ENCODE data around the gene SEC24D. TPM values are rescaled to one million over a fixed set of nuclear protein-coding genes. Genes with fewer than 3 reads are reported as not detected.

Gene SEC24D
- total and polyA plus RNA-seq, 4 donors, result 11.4 to 77.2 (median 52.0) TPM

- WGBS, 2 donors, result 88 to 91% methylated on average over 5 of the region's 5 CpGs
- Histone ChIP-seq H3K9me3 (ENCODE audit: control insufficient read depth in 4 of 4, insufficient read depth in 3 of 4, low read length in 3 of 4) (no peaks in the 10 kb centered on the region), H3K4me3 (no peak overlapping the region), H3K36me3 (ENCODE audit: control insufficient read depth in 4 of 4, insufficient read depth in 4 of 4, low read length in 4 of 4) (peaks cover 16 to 26% (median 21%) of the 10 kb centered on the region in 4 donors), H3K27me3 (ENCODE audit: control insufficient read depth in 3 of 3, insufficient read depth in 3 of 3, low read length in 2 of 3) (no peaks in the 10 kb centered on the region), H3K9ac (ENCODE audit: insufficient read depth in 1 of 2, low read length in 2 of 2) (no peak overlapping the region), H3K27ac (ENCODE audit: low read depth in 1 of 2, low read length in 1 of 2) (no peak overlapping the region), H3K4me1 (ENCODE audit: control insufficient read depth in 5 of 5, insufficient read depth in 5 of 5, low read length in 5 of 5) (peaks cover 0 to 64% (median 28%) of the 10 kb centered on the region in 5 donors)
- TF ChIP-seq, protein P1, sequence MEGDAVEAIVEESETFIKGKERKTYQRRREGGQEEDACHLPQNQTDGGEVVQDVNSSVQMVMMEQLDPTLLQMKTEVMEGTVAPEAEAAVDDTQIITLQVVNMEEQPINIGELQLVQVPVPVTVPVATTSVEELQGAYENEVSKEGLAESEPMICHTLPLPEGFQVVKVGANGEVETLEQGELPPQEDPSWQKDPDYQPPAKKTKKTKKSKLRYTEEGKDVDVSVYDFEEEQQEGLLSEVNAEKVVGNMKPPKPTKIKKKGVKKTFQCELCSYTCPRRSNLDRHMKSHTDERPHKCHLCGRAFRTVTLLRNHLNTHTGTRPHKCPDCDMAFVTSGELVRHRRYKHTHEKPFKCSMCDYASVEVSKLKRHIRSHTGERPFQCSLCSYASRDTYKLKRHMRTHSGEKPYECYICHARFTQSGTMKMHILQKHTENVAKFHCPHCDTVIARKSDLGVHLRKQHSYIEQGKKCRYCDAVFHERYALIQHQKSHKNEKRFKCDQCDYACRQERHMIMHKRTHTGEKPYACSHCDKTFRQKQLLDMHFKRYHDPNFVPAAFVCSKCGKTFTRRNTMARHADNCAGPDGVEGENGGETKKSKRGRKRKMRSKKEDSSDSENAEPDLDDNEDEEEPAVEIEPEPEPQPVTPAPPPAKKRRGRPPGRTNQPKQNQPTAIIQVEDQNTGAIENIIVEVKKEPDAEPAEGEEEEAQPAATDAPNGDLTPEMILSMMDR (IDR thresholded peaks at IDR 0.05; ENCODE audit: control extremely low read depth, extremely low read depth), result no peak
- ATAC-seq (ENCODE audit: insufficient read depth, low FRiP score) (no peak), DNase-seq (peak; percentile 23 to 81 (median 61))
Observed at GRCh38 chr4:118762155-118762554, 73.8 kb downstream of the SEC24D start.

GRCh38 chr4:118761397-118762016 is 74.4 kb downstream of the SEC24D start:
- WGBS, 2 donors, result 68 to 84% methylated on average over 2 of the region's 2 CpGs
- Histone ChIP-seq H3K27me3 (ENCODE audit: control insufficient read depth in 3 of 3, insufficient read depth in 3 of 3, low read length in 2 of 3) (no peaks in the 10 kb centered on the region), H3K27ac (ENCODE audit: low read depth in 1 of 2, low read length in 1 of 2) (peak overlapping the region in 1 of 2 donors; percentile 53), H3K4me1 (ENCODE audit: control insufficient read depth in 5 of 5, insufficient read depth in 5 of 5, low read length in 5 of 5) (peaks cover 0 to 70% (median 23%) of the 10 kb centered on the region in 5 donors), H3K9ac (ENCODE audit: insufficient read depth in 1 of 2, low read length in 2 of 2) (no peak overlapping the region), H3K4me3 (no peak overlapping the region), H3K36me3 (ENCODE audit: control insufficient read depth in 4 of 4, insufficient read depth in 4 of 4, low read length in 4 of 4) (peaks cover 12 to 22% (median 17%) of the 10 kb centered on the region in 4 donors), H3K9me3 (ENCODE audit: control insufficient read depth in 4 of 4, insufficient read depth in 3 of 4, low read length in 3 of 4) (no peaks in the 10 kb centered on the region)
- ATAC-seq (ENCODE audit: insufficient read depth, low FRiP score), result no peak
- TF ChIP-seq, protein P1 (IDR thresholded peaks at IDR 0.05; ENCODE audit: control extremely low read depth, extremely low read depth), result no peak
- peak in 2 of 3 donors; percentile 60 to 61 for DNase-seq

DNA sequence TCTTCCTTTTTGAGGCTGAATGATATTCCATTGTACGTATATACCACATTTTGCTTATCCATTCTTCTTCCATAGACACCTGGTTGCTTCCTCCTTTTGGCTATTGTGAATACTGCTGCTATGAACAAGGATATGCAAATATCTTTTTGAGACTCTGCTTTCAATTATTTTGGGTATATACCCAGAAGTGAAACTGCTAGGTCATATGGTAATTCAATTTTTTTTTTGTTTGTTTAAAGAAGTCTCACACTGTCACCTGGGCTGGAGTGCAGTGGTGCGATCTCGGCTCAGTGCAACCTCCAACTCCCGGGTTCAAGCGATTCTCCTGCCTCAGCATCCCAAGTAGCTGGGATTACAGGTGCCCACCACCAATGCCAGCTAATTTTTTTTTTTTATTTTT is 75.4 kb downstream of the SEC24D start:
- 95 to 97% methylated on average over 5 of the region's 5 CpGs for WGBS, 2 donors
- ATAC-seq (ENCODE audit: insufficient read depth, low FRiP score) (no peak), DNase-seq (no peak)
- no peaks in the 10 kb centered on the region for H3K27me3 ChIP-seq (ENCODE audit: control insufficient read depth in 3 of 3, insufficient read depth in 3 of 3, low read length in 2 of 3)
- no peak overlapping the region for H3K9ac ChIP-seq (ENCODE audit: insufficient read depth in 1 of 2, low read length in 2 of 2)
- H3K4me3 ChIP-seq, result no peak overlapping the region
- TF ChIP-seq, protein P1 (IDR thresholded peaks at IDR 0.05; ENCODE audit: control extremely low read depth, extremely low read depth), result no peak
- H3K27ac ChIP-seq (ENCODE audit: low read depth in 1 of 2, low read length in 1 of 2), result peak overlapping the region in 1 of 2 donors; percentile 23
- H3K9me3 ChIP-seq (ENCODE audit: control insufficient read depth in 4 of 4, insufficient read depth in 3 of 4, low read length in 3 of 4), result no peaks in the 10 kb centered on the region
- H3K36me3 ChIP-seq (ENCODE audit: control insufficient read depth in 4 of 4, insufficient read depth in 4 of 4, low read length in 4 of 4), result peaks cover 6 to 16% (median 12%) of the 10 kb centered on the region in 4 donors
- peaks cover 0 to 79% (median 20%) of the 10 kb centered on the region in 5 donors for H3K4me1 ChIP-seq (ENCODE audit: control insufficient read depth in 5 of 5, insufficient read depth in 5 of 5, low read length in 5 of 5)
